Measurements from ENCODE around the gene GPR137B.

- TF ChIP-seq CTCF (IDR thresholded peaks at IDR 0.05; ENCODE audit: insufficient read depth, low read length, poor library complexity, severe bottlenecking): no peak
- TF ChIP-seq EZH2phosphoT487 (conservative IDR thresholded peaks at IDR 0.05; ENCODE audit: low read length): no peak
These were observed 71.2 kb downstream of the GPR137B start for GRCh38 chr1:236213534-236213933.

Measured in SU-DHL-6 (cell line).